HG03025 (cell line): ENCODE measurements around the gene HES4.

Experiments
- ATAC-seq: cut with Tn5 transposase; IDR thresholded peaks from one replicate; pipeline ENCODE4 v1.9.1; 2021; ENCODE audit warnings: mild to moderate bottlenecking, moderate library complexity; ENCODE audit not compliant: unreplicated experiment, low FRiP score

The HES4 gene

DNA sequence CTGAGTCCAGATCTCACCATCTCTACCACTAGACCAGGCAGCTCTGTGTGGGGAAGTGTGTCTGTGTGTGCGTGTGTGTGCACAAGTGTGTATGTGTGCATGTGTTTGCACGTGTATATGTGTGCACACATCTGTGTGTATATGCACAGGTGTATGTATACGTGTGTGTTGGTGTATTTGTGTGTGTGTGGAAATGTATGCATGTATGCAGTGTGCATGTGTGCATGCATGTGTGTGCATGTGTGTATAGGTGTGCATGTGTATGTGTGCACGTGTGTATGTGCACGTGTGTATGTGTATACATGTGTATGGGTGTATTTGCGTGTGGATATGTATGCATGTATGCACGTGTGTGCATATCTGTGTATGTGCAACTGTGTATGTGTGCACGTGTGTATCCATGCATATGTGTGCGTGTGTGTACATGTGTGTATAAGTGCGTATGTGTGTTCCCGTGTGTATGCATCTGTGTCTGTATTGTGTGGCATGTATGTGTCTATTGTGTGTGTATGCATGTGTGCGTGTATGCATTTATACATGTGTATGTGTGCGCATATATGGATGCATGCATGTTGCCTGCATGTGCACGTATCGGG, 30.5 kb downstream of the HES4 start:
- no peak for ATAC-seq

DNA sequence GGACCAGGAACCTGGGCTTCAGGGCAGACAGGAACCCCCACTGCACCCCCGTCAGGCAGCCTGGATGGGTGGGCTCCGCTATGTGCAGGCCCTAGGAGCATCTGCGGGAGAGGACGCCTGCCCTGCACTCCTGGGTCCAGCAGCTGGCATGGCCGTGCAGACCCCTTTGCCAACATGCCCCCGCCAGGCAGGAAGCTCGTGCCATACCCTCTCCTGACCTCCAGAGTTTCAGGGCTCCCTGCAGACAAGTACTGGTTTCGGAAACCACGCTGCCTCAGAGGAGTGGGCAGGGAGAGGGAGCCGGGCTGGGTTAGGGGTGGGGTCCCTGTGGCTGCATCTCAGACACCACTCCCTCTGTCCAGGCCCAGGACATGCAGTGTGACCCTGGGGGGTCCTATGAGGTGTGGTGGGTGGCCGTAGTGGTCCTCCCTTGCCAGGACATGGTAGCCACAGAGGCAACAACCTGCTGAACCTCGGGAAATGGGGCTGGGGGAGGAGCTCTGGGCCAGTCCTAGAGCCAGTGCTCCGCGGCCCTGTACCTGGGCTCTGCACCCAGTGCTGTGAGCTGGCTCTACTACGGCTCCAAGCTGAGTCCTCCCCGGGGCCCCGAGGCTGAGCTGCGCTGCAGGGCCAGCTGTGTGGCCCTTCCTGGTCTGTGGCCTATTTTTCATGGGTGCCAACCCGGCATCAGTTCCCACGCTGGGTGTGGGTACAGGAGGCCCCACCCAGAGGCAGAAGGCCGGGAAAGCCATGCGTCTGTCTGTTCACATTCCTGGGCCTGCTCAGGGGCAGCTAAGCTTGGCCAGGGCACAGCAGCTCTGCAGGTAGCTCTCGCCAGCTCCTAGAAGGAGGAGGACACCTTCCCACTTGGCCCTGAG, 32.2 kb downstream of the HES4 start:
- no peak for ATAC-seq

DNA sequence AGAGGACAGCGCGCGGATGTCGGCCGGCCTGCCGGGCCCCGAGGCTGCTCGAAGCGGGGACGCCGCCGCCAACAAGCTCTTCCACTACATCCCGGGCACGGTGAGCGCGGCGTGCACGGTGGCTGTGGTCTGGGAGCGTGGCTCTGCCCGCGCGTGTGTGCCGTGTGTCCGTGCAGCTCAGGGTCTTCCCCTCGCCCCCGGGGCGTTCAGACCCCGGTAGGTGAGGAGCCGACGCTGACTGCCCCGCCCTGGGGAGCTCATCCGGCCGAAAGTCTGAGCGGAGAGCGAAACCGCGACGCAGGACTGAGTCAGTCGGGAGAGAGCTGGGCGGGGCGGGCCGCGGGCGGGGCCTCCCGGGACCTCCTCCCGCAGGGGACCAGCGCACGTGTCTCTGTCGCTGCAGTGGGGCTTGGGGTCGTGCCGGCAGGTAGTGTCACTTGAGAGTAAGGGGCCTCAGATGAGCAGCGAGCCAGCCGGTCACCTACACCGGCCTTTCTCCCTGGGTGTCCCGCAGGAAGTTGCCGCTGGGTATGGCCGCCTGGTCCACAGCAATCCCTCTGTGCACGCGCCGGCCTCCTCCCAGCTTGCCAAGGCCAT, 33.1 kb downstream of the HES4 start:
- ATAC-seq, result peak; percentile 51

DNA sequence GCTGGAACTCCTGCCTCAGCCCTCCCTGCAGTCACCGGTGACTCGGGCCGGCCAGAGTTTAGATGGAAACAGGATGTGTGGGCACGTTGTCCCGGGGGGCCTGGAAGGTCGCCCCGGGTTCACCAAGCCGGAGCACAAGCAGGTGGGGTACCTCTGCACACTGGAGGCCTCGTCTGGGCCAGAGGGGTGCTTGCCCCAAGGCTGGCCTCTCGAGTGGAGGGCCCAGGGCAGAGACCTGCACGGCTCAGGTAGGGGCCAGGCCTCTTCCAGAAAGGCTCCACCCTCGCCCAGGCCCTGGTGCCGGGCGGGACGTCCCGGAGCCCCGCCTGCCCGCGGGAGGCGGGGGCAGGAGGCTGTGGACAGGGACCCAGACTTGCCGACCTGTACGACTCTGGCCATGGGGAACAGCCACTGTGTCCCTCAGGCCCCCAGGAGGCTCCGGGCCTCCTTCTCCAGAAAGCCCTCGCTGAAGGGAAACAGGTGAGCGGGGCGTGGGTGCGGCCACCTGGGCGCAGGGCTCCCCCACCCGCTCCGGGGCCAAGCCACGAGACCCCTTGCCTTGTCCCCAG, 33.7 kb downstream of the HES4 start, which contains the start of gene PLEKHN1:
Gene PLEKHN1 (plus strand): TSS at position 348 of the 569 bp plus-strand sequence. CDS start 50 bp downstream, at position 398.
- ATAC-seq, result no peak

DNA sequence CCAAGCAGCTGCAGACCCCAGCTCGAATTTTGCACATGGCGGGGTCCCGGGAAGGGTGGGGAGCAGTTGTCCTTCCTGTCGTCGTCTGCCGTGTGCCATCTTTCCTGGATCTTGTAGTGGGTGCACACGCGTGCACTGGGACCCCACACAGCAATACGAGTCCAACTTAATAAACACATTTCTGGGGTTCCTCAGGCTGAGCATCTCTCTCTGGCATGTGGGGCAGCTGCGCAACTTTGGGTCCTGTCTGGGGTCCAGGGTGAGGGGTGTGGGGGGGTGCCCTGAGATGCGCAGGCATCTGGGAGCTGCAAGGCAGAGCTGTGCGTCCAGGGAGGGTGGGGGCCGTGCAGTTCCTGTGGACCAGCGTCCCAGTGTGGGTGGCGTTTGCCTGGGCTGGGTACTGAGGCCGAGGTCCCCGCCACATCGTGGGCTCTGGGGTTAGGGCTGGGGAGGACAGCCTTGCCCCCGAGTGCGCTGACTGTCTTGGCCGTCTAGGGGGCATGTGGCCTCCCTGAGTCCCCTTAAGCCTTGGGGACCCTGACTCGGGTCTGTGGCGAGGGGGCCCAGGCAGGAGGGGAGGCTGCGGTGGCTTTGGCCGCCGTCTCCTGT, 34.3 kb downstream of the HES4 start:
- no peak for ATAC-seq

DNA sequence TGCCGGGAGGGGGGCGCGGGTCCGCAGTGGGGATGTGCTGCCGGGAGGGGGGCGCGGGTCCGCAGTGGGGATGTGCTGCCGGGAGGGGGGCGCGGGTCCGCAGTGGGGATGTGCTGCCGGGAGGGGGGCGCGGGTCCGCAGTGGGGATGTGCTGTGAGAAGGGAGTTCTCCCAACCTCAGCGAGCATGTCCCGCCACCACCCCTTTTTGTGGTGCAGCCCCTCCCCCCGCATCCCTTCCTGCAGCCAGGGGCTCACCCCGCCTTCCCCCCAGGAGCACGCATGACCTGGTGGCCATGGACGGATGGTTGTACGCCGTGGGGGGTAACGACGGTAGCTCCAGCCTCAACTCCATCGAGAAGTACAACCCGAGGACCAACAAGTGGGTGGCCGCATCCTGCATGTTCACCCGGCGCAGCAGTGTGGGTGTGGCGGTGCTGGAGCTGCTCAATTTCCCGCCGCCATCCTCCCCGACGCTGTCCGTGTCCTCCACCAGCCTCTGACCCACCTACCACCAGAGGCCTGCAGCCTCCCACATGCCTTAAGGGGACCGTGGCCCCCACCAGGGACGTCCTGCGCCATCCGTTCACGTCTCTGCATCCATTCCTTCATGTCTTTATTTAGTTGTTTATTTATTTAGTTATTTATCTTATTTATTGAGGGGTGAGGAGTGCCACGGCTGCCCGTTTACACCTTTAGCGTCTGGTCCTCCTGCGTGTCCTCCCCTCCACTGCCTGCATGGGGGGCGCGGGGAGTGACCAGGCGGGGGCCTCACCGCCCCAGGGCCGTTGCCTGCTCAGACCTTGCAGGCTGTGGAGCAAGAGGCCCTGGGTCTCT, 35.0 kb downstream of the HES4 start:
- no peak for ATAC-seq

DNA sequence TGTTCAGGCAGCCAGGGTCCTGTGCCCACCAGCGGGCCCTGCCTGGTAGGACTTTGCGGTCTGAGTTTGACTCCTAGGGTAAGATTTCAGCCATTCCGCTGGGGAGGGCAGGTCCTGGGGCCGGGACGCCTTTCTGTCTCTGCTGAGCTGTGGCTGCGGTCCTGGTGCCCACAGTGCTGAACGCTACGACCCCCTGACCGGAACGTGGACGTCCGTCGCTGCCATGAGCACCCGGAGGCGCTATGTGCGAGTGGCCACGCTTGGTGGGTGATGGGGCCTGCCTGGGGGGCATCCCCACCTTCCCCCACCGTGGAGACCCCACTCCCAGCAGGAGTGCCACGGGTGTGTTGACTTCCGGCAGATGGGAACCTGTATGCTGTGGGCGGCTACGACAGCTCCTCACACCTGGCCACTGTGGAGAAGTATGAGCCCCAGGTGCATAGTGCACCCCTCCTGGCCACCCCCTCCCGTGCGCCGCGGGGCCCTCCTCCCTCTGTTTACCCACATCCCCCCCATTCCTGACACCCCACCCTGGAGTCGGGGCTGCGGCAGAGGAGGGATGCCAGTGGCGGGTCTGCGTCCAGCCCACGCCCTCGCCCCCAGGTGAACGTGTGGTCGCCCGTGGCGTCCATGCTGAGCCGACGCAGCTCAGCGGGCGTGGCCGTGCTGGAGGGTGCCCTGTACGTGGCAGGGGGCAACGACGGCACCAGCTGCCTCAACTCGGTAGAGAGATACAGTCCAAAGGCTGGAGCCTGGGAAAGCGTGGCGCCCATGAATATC, 36.0 kb downstream of the HES4 start:
- no peak for ATAC-seq

DNA sequence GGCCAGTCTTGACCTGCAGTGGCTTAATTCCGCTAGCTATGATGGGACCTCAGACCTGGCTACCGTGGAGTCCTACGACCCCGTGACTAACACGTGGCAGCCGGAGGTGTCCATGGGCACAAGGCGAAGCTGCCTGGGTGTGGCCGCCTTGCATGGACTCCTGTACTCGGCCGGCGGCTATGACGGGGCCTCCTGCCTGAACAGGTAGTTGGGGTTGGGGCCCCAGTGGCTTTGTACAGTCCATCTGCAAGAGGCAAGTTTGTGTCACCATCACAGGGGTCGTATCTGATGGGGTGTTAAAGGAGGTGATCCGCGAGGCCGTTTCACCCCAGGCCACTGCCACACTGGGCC, 36.6 kb downstream of the HES4 start:
- ATAC-seq, result no peak

DNA sequence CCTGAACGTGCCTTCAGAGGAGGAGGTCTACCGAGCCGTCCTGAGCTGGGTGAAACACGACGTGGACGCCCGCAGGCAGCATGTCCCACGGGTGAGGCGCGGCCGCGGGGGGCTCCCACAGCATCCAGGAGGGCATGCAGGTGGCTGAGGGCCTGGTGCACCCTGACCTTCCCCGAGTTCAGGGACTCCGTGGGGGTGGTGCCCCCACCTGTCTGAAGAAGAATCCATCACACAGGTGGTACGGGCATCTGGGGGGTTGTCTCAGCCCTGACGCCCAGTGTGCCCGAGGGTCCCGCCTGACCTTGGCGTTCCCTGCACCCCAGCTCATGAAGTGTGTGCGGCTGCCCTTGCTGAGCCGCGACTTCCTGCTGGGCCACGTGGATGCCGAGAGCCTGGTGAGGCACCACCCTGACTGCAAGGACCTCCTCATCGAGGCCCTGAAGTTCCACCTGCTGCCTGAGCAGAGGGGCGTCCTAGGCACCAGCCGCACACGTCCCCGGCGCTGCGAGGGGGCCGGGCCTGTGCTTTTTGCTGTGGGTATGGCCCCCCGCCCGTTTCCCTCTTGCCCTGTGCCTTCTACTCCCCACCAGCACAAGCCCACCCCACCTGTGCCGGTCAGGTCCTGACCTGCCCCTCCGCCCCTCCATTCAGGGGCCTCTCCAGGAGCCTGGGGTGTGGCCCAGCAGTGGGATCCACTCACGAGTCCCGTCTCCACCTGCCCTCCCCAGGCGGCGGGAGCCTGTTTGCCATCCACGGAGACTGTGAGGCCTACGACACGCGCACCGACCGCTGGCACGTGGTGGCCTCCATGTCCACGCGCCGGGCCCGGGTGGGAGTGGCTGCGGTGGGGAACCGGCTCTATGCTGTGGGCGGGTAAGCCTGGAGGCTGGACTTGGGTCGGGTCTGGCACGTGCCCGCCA, 37.3 kb downstream of the HES4 start:
- no peak for ATAC-seq

DNA sequence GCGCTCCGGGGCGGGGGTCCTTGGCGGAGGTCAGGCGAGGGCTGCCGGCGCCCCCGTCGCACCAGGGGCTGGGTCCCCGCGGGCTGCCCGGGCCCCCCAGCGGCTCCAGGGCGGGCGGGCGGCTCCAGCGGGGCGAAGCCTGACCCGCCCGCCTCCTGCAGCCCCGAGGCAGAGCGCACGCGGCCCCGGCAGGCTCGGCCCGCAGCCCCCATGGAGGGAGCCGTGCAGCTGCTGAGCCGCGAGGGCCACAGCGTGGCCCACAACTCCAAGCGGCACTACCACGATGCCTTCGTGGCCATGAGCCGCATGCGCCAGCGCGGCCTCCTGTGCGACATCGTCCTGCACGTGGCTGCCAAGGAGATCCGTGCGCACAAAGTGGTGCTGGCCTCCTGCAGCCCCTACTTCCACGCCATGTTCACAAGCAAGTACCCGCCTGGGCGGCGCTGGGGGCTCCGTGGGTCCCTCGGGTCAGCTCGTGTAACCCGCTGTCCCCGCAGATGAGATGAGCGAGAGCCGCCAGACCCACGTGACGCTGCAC, 38.7 kb downstream of the HES4 start:
- ATAC-seq, result no peak

DNA sequence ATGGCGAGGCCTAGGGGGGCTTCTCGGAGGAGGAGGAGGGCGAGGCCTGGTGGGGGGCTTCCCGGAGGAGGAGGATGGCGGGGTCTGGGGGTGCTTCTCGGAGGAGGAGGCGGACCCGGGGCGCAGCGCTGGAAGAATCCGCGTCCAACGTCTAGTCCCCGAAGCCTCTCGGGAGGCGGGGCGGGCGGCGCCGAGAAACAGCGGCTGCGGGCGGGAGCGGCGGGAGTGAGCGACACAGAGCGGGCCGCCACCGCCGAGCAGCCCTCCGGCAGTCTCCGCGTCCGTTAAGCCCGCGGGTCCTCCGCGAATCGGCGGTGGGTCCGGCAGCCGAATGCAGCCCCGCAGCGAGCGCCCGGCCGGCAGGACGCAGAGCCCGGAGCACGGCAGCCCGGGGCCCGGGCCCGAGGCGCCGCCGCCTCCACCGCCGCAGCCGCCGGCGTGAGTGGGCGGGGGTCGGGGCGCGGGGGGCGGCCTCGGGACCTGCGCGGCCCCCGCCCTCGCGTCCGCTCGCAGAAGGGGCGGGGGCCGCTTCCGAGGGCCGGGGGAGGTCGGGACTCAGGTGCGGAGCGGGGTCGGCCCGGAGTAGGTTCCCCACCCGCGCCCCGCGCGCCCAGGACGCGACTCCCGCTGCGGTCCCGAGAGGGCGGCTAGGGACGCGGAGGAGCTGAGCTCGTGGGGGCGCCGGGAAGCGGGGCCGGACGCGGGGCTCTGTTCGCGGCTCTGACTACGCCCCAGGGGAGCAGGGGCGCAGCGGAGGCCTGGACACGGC, 39.4 kb downstream of the HES4 start, which contains the start of gene KLHL17:
Gene KLHL17 (plus strand): TSS at position 222 of the 769 bp plus-strand sequence. CDS start 110 bp downstream, at position 332.
- ATAC-seq, result no peak

DNA sequence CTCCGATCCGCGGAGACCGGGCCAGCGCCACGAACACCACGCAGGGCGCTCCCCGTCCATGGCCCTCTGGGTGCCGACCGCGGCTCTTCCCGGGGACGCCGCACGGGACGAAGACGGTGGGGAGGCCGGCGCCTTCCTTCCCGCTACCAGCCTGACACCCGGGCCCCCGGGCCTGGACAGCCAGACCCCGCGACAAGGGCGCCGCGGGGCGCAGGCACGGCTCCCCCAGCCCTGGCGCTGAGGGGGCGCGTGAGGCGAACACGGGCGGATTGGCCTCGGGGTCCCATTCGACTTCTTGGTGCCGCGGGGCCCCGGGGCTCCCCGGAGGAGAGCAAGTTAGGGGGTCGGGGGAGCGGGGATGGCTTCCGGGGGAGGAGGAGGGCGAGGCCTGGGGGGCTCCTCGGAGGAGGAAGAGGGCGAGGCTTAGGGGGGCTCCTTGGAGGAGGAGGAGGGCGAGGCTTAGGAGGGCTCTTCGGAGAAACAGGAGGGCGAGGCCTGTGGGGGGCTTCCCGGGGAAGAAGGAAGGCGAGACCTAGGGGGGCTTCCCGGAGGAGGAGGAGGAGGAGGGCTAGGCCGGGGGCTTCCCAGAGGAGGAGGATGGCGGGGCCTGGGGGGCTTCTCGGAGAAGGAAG, 40.0 kb downstream of the HES4 start:
- ATAC-seq, result no peak

DNA sequence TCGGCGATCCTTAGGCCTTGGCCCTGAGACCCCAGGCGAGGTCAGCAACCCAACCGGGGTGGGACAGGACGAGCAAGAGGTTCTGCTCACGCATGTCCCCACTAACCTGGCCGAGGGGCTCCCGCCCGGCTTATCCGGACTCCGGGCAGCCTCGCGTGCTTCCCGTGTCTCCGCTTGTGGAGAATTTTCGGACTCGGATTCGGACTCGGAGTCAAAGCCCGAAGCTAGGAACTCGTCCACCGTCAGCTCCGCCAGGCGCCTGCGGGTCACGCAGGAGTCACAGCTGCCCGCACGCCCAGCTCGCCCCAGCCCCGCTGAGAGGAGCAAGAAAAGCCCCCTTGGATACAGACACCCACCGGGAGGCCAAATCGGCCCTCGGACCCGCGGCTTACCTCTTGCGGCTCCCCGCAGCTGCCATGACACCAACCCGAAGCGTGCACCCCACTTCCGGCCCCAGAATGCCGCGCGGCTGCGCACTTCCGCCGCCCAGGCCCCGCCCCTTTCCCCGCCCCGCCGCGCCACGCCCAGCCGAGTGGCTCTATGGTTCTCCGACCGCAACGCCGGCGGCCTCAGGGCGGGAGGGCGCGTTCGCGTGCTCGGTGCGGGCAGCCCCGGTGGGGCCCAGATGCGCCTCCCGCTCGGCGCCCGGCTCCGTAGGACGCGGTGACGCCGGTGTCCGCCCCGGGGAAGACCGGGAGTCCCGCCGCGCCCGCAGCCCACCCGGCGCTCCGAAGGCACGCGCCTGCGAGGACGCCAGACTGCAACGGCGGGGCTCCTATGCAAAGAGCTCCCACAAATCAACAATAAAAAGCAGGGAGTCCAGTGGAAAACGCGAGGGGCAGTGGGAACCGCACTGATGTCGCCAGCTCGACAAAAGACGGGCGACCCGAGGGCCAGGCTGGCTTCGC, 40.8 kb downstream of the HES4 start, which contains the start of gene NOC2L:
Gene NOC2L (minus strand): TSS at position 434 of the 908 bp plus-strand sequence. CDS start 16 bp downstream, at position 418.
- ATAC-seq, result peak; percentile 52

DNA sequence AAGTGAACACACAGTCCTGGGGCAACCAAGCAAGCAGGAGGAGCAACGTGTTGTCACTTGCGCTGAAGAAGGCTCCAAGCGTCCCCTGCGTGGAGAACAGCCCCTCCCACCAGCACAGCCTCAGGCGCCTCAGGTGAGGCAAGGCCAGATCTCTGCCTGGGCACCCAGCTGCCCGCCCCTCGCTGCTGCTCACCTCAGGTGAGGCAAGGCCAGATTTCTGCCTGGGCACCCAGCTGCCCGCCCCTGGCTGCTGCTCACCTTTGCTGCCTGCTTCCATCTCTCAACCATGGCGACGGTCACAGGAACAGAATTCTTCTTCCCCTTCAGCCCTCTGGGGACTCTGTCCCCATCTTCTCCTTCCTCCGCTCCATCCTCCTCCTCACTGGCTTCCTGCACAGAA, 43.3 kb downstream of the HES4 start:
- ATAC-seq, result no peak

DNA sequence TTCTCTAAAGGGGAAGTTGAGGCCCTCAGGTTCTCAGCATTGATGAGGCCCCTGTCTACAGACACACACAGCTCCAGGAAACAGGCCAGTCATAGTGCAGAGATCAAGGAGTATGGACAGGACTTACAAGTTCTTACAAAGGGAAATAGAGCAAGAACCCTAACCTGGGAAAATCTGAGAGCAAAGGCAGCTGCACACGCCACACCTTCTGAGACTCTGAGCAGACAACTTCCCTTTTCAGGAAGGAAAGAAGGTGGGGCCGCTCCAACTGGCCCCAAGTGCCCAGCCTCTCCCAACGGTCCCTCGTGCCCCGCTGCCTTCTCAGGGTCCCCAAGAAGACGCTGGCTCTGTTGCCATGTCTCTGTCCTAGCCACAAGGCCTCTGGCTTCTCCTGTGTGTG, 44.4 kb downstream of the HES4 start:
- ATAC-seq, result no peak
